Stimulated activated CD8-positive, alpha-beta memory T cell treated with anti-CD3 and anti-CD28 coated beads, Interleukin-15, amount 100 ng/mL, for 48 hours (primary cell): ENCODE measurements around the gene ZDHHC16.
"Not testable (repeated sequence)": the region's sequence is repeated elsewhere in the genome, so short reads cannot be mapped to it uniquely, and the experiment has no call there.

ENCODE experiments used
- DNase-seq, 2 donors: peaks; one replicate each; pipeline ENCODE4 v3.0.0-alpha.2; 2020; ENCODE audit warnings: low read depth in 2 of 2

ZDHHC16 gene

GRCh38 chr10:97434557-97434956 is 11.4 kb upstream of the ZDHHC16 start:
- DNase-seq: no peak

- no peak for DNase-seq
Measured at GRCh38 chr10:97435211-97435610, 10.8 kb upstream of the ZDHHC16 start.

GRCh38 chr10:97442277-97442676 is 3.7 kb upstream of the ZDHHC16 start:
- DNase-seq: no peak

GRCh38 chr10:97444212-97444611 is 1.8 kb upstream of the ZDHHC16 start:
- no peak for DNase-seq

GRCh38 chr10:97445357-97445721 is 636 bp upstream of the ZDHHC16 start:
- DNase-seq: no peak

GRCh38 chr10:97450828-97451227 is 4.9 kb downstream of the ZDHHC16 start:
- DNase-seq: no peak

GRCh38 chr10:97451605-97452004 is 5.6 kb downstream of the ZDHHC16 start:
- no peak for DNase-seq

GRCh38 chr10:97452352-97452751 is 6.4 kb downstream of the ZDHHC16 start:
- no peak for DNase-seq

GRCh38 chr10:97454330-97455036 is 8.5 kb downstream of the ZDHHC16 start:
- DNase-seq: no peak

GRCh38 chr10:97456034-97456685 is 10.2 kb downstream of the ZDHHC16 start:
- DNase-seq: no peak

- no peak for DNase-seq
Measured at GRCh38 chr10:97456686-97457065, 10.7 kb downstream of the ZDHHC16 start.

- DNase-seq: no peak
Measured at GRCh38 chr10:97459111-97459510, 13.1 kb downstream of the ZDHHC16 start.

GRCh38 chr10:97459933-97460332 is 14.0 kb downstream of the ZDHHC16 start:
- DNase-seq: no peak

- DNase-seq: no peak
Measured at GRCh38 chr10:97462309-97462708, 16.3 kb downstream of the ZDHHC16 start.

GRCh38 chr10:97463363-97464132 is 17.6 kb downstream of the ZDHHC16 start:
- DNase-seq: no peak

- DNase-seq: no peak
Measured at GRCh38 chr10:97464226-97464625, 18.3 kb downstream of the ZDHHC16 start.

GRCh38 chr10:97465982-97466381 is 20.0 kb downstream of the ZDHHC16 start:
- no peak for DNase-seq

- no peak for DNase-seq
Measured at GRCh38 chr10:97466755-97467154, 20.8 kb downstream of the ZDHHC16 start.

- no peak for DNase-seq
Measured at GRCh38 chr10:97468162-97468561, 22.2 kb downstream of the ZDHHC16 start.

- DNase-seq: not testable (repeated sequence)
Measured at GRCh38 chr10:97468781-97469180, 22.8 kb downstream of the ZDHHC16 start.

GRCh38 chr10:97474918-97475317 is 28.9 kb downstream of the ZDHHC16 start:
- no peak for DNase-seq

GRCh38 chr10:97475936-97476594 is 30.1 kb downstream of the ZDHHC16 start:
- no peak for DNase-seq
